HG02610 (cell line): ENCODE data around the gene PEX11G.
"Not testable (repeated sequence)": the region's sequence is repeated elsewhere in the genome, so short reads cannot be mapped to it uniquely, and the experiment has no call there.

ENCODE experiments used
- ATAC-seq: cut with Tn5 transposase; IDR thresholded peaks from one replicate; pipeline ENCODE4 v1.9.1; 2021; ENCODE audit warnings: mild to moderate bottlenecking, moderate library complexity; ENCODE audit not compliant: unreplicated experiment

The PEX11G gene

DNA sequence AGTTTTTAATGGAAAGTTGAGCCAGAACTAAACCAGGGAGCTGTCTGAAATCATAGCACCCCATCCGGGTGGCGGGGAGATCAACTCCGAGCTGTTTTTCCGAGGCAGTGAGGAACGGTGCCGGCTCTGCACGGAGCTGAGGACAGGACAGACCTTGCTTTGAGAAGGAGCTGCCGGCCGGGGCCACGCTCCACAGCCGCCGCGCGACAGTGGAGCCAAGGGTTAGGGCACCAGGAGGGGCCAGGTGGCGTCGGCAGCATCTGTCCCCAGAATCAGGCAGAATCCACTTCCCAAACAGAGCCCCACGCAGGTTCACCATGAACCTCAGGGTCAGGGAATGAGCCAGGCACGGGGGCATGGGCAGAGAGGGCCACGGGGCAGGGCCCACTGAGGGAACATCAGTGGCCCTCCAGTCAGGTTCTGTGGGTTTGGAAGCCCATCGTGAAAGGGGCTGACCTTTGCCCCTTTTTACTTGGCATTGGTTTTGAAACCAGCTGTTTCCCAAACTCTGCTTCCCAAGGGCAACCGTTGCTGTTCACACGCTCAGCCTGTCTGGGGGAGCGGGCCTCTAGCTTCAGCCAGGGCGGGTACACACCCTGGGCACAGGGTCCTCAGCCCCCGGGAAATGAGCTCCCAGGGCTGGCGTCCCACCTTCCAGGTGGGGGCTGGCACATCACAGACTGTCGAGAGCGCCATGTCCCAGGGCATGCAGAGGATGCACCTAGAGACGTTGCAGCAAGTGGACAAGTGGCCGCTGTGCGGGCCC lies 18.1 kb downstream of the PEX11G start:
- no peak for ATAC-seq

DNA sequence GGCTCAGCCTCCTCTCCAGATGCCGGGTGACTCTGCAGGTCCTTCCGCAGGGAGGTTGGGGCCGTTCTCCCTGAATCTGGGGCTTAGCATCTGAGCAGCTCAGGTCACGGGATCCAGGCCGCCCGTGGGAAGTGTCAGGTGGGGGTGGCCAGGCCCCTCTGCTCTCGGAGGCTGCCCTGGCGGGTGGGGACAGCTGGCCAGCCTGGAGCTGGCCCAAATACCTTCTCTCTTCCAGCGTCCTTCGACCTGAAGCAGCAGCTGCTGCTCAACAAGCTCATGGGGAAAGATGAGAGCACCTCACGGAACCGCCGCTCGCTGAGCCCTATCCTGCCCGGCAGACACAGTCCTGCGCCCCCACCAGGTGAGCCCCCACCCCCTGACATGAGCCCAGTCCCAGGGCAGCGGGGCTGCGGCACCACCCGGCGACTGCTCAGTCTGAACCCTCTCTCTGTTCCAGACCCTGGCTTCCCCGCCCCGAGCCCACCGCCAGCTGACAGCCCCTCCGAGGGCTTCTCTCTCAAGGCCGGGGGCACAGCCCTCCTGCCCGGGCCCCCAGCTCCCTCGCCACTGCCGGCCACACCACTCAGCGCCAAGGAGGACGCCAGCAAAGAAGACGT lies 19.1 kb downstream of the PEX11G start:
- ATAC-seq = no peak

DNA sequence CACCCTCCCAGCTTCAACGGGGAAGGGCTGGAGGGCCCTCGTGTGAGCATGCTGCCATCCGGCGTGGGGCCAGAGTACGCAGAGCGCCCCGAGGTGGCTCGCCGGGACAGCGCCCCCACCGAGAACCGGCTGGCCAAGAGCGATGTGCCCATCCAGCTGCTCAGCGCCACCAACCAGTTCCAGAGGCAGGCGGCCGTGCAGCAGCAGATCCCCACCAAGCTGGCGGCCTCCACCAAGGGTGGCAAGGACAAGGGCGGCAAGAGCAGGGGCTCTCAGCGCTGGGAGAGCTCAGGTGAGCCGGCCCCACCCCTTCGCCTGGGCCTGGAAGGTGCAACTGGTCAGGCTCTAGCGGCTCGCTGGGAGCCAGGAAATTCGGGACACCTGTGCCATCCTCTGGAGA lies 20.0 kb downstream of the PEX11G start:
- no peak for ATAC-seq

DNA sequence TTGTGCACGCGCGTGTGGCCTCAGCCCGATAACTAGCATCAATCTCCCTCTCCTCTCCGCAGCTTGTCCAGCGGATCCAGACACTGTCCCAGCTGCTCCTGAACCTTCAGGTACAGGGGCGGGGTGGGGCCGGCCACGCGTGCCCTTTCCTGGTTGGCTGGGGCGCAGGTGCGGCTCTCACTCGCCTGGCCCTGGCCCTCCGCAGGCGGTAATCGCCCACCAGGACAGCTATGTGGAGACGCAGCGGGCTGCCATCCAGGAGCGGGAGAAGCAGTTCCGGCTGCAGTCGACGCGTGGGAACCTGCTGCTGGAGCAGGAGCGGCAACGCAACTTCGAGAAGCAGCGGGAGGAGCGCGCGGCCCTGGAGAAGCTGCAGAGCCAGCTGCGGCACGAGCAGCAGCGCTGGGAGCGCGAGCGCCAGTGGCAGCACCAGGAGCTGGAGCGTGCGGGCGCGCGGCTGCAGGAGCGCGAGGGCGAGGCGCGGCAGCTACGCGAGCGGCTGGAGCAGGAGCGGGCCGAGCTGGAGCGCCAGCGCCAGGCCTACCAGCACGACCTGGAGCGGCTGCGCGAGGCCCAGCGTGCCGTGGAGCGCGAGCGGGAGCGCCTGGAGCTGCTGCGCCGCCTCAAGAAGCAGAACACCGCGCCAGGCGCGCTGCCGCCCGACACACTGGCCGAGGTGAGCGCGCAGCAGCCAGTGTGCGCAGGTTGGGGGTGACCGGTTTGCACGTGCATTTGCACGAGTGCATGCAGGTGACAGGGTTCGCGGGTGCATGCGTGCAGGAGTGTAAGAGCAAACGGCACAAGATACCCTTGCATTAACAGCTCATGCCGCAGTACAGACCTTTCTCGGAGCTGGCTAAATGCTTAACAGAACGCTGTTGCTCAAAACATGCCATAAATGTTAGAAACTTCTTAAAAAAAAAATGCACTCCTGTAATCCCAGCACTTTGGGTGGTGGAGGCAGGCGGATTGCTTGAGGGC lies 21.5 kb downstream of the PEX11G start:
- ATAC-seq = no peak

DNA sequence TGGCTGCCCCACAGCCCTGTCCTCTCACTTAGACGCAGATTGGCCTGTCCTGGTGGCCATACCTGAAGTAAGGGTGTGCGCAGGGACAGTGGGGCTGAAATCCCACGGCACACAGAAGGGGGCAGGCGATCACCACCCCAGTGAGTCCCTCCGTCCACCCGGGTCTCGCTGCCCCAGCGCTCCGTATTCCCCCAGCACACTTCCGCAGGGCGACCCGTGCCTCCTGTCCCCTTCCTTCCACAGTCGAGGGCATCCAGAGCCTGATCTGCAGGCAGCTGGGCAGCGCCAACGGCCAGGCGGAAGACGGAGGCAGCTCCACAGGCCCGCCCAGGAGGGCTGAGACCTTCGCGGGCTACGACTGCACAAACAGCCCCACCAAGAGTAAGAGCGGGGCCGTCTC lies 25.3 kb downstream of the PEX11G start:
- no peak for ATAC-seq

DNA sequence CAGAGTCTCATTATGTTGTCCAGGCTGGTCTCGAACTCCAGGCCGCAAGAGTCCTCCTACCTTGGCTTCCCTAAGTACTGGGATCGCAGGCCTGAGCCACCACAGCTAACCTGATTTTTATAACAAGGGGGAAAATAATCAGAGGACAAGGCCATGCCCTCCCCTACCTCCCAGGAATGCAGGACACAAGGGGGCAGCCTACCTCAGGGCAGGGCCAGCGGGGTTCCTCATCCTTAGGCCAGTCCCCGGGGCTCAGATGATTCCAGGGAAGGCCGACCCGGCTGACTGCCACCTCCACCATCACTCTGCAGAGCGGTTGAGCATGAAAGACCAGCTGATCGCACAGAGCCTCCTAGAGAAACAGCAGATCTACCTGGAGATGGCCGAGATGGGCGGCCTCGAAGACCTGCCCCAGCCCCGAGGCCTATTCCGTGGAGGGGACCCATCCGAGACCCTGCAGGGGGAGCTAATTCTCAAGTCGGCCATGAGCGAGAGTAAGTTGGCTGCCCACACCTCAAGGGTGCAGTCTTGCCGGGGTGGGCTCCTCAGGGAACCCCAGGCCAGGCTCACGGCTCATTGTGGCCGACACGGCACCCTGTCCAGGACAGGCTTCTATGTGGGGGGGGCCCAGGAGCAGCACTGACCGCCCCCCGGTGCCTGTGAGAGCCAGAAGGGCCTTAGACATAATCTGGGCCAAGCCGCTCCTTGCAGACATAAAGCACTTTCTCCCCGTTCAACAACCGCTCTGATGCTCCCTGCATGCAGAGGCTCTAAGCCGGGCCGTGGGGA lies 26.8 kb downstream of the PEX11G start:
- no peak for ATAC-seq

DNA sequence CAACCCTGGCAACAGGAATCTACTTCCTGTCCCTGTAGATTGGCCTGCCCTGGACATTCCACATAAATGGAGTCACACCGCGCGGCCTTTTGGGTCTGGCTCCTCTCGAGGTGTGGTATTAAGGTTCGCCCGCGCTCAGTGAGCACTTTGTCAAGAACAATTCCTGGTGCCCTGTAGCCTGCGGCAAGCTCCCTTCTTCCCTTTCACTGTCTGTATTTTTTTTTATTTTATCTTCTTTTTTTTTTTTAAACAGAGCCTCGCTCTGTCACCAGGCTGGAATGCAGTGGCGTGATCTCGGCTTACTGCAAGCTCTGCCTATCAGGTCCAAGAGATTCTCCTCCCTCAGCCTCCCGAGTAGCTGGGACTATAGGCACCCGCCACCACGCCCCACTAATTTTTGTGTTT lies 28.3 kb downstream of the PEX11G start:
- no peak for ATAC-seq

DNA sequence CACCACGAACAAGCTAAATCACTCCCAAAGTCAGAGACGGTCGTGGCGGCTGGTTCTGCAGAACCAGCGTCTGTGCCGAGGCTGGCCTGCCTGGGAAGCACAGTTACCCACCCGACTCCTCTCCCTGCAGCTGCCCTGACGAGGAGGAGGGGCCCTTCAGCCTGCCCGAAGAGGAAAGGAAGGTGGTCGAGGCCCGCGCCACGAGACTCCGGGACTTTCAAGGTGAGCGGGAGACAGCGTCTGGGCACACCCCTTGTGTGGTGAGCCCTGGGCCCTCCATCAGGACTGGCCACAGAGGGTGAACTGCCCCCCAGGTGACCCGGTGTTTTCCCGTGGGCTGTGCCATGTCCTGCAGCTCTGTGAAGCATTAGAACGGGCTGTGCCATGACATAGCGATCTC lies 29.1 kb downstream of the PEX11G start:
- no peak for ATAC-seq

DNA sequence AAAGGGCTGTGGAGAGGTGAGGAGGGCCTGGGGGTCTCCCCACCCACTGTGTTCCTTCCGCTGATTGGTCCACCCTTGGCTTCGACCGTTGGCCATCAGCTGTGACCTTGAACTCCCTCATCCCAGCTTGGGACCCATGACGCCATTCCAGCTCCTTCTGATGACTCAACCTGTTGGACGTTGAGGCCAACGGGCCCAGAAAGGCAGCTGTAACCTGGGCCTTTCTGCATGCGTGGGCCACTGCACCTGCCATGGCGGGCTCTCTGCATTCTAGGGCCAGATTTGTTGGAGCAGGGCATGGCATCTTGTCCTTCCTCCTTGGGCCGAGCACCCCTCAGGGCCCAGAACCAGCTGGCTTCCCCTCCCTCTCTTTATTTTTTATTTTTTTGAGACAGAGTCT lies 30.2 kb downstream of the PEX11G start:
- ATAC-seq = no peak

DNA sequence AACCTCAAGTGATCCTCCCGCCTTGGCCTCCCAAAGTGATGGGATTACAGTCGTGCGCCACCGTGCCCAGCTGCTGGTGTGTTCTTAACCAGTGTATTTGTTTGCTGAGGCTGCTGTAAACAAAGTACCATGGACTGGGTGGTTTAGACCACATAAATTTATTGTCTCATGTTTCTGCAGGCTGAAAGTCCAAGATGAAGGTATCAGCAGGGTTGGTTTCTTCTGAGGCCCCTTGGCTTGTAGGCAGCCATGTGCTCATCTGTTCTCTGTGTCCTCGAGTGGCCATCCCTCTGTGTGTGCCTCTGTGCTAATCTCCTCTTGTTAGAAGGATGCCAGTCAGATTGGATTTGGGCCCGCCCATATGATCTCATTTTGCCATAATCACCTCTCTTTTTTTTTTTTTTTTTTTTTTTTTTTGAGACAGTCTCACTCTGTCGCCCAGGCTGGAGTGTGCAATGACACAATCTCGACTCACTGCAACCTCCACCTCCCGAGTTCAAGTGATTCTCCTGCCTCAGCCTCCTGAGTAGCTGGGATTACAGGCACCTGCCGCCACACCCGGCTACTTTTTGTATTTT lies 31.8 kb downstream of the PEX11G start:
- ATAC-seq = no peak

DNA sequence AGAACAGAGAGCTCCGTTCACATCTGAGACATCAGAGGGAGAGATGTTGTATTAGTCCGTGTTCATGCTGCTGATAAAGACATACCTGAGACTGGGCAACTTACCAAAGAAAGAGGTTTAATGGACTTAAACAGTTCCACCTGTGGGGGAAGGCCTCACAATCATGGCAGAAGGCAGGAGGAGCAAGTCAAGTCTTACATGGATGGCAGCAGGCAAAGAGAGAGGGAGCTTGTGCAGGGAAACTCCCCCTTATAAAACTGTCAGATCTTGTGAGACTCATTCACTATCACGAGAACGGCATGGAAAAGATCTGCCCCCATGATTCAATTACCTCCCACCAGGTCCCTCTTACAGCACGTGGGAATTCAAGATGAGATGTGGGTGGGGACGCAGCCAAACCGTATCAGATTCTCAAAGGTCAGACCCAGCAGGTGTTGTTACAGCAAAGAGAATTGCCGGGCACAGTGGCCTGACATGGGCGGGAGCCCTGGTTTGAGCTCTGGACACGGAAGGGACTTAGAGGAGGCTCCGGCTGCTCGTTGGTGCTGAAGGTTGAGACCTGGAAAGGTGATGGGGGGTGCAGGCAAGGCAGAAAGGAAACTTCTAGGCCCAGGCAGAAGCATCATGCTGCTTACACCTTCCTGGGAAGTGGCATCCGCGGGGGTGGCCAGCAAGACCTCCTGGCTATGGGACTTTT lies 33.1 kb downstream of the PEX11G start:
- no peak for ATAC-seq

DNA sequence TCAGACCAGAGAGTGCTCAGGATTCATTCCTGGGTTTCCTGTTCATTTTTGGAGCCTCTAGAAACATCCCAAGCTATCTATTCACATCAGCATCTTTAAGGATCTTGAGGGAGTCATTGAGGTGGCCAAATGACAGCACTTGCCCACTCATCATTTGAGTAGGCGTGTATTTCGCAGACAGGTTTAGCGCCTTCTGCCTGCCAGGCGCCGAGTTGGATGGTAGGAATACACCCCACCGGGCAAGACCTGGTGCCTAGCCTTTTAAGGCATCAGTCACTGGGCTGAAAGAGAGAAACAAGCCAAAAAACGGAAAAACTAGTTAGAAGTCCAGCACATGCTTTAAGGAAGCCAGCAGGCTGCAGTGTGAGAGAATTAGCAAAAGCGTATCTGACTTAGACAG lies 33.8 kb downstream of the PEX11G start:
- ATAC-seq = no peak

DNA sequence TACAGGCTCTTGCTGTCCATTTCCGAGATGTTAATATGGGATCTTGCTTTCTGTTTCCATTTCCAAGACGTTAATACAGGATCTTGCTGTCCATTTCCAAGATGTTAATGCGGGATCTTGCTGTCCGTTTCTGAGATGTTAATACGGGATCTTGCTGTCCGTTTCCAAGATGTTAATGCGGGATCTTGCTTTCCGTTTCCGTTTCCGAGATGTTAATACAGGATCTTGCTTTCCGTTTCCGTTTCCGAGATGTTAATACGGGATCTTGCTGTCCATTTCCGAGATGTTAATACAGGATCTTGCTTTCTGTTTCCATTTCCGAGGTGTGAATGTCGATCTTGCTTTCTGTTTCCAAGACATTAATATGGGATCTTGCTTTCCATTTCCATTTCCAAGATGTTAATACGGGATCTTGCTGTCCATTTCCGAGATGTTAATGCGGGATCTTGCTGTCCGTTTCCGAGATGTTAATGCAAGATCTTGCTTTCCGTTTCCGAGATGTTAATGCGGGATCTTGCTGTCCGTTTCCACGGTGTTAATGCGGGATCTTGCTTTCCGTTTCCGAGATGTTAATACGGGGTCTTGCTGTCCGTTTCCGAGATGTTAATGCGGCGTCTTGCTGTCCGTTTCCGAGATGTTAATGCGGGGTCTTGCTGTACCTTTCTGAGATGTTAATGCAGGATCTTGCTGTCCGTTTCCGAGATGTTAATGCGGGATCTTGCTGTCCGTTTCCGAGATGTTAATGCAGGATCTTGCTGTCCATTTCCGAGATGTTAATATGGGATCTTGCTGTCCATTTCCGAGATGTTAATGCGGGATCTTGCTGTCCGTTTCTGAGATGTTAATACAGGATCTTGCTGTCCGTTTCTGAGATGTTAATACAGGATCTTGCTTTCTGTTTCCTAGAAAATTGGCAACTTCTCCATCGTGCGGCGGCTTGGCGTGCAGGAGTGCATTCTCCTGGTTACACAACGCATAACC lies 38.3 kb downstream of the PEX11G start:
- ATAC-seq = no peak

DNA sequence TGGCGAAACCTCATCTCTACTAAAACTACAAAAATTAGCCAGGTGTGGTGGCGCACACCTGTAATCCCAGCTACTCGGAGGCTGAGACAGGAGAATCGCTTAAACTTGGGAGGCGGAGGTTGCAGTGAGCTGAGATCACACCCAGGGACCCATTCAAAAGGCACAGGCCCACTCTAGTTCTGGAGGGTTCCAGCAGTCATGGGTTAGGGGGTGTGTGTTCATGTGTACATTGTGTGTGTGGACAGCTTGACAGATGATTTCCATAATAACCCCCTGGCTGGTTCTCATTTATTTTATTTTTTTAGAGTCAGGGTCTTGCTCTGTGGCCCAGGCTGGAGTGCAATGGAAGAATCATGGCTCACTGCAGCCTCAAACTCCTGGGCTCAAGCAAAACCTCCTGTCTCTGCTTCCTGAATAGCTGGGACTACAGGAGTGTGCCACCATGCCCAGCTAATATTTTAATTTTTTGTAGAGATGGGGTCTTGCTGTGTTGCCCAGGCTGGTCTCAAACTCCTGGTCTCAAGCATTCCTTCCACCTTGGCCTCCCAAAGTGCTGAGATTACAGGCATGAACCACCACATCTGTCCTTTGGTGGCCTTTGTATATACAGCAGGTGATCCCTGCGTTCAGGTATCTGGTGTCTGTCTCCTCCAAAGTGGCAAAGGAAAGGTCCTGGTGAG lies 39.3 kb downstream of the PEX11G start:
- not testable (repeated sequence) for ATAC-seq

DNA sequence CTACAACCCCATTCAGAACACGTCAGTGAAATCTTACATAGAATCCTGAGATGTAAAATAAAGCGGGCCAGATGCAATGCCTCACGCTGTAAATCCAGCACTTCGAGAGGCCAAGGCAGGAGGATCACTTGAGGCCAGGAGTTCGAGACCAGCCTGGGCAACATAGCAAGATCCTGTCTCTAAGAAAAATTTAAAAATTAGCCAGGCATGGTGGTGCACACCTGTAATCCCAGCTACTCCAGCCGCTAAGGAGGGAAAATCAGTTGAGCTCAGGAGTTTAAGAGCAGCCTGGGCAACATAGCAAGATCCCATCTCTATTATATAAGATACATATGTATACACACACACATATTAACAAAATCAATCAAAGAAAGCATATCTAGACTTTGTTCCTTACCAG lies 41.2 kb downstream of the PEX11G start:
- ATAC-seq = no peak

DNA sequence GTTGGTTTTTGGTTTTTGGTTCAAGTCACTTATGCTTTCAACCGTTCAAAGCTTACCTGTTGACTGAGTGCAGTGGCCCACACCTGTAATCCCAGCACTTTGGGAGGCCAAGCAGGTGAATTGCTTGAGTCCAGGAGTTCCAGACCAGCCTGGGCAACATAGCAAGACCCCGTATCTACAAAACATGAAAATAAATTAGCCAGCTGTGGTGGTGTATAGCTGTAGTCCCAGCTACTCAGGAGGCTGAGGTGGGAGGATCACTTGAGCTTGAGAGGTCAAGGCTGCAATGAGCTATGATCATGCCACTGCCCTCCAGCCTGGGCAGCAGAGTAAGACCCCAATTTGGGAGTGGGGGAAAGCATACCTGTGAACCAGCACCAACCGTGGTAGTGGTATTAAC lies 43.7 kb downstream of the PEX11G start:
- no peak for ATAC-seq

DNA sequence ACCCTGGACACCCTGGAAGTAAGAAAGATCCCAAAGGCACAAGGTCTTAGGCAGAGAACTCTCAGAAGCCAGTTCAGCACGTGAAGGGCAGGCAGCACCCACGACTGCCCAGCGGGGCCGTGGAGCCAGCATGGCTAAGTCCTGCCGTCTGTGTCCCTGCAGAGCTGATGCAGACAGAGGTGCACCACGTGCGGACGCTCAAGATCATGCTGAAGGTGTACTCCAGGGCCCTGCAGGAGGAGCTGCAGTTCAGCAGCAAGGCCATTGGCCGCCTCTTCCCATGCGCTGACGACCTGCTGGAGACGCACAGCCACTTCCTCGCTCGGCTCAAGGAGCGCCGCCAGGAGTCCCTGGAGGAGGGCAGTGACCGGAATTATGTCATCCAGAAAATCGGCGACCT lies 44.8 kb downstream of the PEX11G start:
- ATAC-seq = no peak

DNA sequence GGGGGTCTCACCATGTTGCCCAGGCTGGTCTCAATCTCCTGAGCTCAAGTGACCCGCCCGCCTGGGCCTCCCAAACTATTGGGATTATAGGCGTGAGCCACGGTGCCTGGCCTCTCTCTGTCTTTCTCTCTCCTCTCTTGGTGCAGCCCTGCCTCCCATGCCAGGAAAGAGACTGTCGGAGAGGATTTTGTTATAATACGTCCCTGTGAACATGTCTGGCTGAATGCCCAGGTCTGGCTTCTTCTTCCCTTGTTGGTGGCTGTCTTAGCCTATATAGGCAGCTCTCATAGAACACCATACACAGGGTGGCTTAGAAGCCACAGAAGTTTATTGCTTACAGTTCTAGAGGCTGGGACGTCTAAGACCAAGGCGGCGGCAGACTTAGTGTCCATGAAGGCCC lies 46.4 kb downstream of the PEX11G start:
- ATAC-seq = no peak
